ENCODE results near the gene SEMA6D.

SEMA6D gene, protein sequence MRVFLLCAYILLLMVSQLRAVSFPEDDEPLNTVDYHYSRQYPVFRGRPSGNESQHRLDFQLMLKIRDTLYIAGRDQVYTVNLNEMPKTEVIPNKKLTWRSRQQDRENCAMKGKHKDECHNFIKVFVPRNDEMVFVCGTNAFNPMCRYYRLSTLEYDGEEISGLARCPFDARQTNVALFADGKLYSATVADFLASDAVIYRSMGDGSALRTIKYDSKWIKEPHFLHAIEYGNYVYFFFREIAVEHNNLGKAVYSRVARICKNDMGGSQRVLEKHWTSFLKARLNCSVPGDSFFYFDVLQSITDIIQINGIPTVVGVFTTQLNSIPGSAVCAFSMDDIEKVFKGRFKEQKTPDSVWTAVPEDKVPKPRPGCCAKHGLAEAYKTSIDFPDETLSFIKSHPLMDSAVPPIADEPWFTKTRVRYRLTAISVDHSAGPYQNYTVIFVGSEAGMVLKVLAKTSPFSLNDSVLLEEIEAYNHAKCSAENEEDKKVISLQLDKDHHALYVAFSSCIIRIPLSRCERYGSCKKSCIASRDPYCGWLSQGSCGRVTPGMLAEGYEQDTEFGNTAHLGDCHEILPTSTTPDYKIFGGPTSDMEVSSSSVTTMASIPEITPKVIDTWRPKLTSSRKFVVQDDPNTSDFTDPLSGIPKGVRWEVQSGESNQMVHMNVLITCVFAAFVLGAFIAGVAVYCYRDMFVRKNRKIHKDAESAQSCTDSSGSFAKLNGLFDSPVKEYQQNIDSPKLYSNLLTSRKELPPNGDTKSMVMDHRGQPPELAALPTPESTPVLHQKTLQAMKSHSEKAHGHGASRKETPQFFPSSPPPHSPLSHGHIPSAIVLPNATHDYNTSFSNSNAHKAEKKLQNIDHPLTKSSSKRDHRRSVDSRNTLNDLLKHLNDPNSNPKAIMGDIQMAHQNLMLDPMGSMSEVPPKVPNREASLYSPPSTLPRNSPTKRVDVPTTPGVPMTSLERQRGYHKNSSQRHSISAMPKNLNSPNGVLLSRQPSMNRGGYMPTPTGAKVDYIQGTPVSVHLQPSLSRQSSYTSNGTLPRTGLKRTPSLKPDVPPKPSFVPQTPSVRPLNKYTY

GRCh38 chr15:47717036-47717612, at the start of gene SEMA6D:
Gene SEMA6D (plus strand): TSS chr15:47717505. CDS start chr15:47759799, 42,294 bp downstream.
- DNase-seq: peak; percentile 48 to 82

- peak; percentile 45 to 81 for DNase-seq
These were observed 48.1 kb upstream of the SEMA6D start for GRCh38 chr15:47669221-47669620.

GRCh38 chr15:47670365-47670764, 46.9 kb upstream of the SEMA6D start:
- DNase-seq: no peak

GRCh38 chr15:47673232-47673761, 44.0 kb upstream of the SEMA6D start:
- DNase-seq: no peak

DNA sequence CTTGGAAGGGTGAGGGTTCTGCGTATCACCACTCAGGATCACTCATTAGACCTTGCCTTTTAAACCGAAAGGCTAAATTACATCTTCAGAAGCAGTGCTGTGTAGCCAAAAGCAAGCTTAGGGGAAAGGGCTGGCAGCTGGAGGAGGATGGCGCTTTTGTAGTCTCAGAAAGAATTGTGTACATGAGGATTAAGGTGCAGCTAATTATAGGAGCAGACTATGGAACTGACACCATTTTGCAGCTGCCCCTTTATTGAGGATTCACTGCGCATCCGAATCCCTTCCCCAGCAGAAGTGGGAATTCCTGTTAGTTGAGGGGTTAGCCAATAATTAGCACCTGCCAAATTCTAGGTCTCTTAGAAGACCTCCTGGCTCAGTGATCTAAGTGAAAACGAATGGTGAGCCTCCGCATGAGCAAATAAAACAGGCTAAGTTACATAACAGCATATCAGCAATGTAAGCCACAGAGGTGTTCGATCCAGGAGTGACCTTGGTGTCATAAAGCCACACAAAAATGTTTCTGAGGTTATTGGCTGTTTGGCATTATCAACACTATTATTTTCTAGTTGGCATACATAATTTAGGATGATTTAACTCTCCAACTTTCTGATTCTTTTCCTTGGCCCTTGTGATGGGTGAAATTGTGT, 42.6 kb upstream of the SEMA6D start:
- DNase-seq: peak in 1 of 2 experiments; percentile 25

- peak in 1 of 2 experiments; percentile 31 for DNase-seq
These were observed 41.6 kb upstream of the SEMA6D start for GRCh38 chr15:47675735-47676134.

DNA sequence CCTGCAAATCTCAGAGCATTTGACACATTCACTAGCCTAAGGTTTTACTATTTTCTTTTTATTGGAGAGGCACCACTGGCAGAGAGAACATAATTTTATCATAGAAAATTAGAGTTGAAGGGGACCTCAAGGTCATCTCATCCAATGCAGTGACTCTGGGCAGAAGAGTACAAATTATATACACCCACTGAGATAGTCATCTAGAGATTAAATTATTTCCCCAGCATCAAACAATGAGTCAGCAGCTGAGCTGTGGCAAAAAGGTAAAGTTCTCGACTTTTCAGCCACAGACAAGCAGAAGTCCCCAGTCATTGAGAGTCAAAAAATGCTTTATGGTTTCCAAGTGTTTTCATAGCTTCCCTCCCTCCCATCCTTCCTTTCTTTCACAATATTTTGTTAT, 39.3 kb upstream of the SEMA6D start:
- no peak for DNase-seq

GRCh38 chr15:47682661-47683060, 34.6 kb upstream of the SEMA6D start:
- DNase-seq: no peak

- no peak for DNase-seq
These were observed 32.0 kb upstream of the SEMA6D start for GRCh38 chr15:47685141-47685870.

GRCh38 chr15:47688573-47689086, 28.7 kb upstream of the SEMA6D start:
- DNase-seq: no peak

DNA sequence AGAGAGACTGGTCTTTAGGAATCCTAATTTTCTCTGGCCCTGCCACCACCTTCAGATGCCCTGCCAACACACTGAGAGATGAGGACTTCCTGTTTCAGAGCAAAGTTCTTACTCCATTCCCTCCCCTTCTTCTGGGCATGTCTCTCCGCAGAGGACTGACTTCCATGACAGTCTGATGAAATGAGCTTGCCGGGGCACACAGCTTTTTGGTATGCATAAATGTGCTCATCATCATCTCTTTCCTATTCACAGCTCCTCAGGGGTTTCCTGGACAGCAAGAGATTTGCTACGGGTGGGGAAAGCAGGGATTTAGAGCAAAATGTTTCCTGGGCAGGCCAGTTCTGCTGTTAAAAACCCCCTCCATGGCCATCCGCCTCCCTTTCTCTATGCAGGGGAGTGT, 27.6 kb upstream of the SEMA6D start:
- no peak for DNase-seq

DNA sequence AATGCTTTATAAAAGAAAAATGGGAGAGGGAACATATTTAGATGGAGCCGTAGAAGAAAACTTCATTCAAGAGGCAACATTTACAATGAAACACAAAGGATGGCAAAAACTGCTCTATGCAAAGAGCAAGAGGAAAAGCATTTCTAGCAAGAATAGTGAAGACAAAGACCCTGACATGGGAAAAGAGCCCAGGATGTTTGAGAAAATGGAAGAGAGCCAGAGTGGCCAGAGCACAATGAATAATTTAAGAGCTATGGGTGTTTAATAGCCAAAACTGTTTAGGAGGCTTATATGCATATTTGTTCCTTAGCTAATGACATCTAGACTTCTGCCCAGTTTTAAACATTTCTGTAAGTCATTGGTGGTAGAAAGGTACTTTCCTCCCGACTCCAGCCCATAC, 25.4 kb upstream of the SEMA6D start:
- DNase-seq: peak; percentile 18 to 48

DNA sequence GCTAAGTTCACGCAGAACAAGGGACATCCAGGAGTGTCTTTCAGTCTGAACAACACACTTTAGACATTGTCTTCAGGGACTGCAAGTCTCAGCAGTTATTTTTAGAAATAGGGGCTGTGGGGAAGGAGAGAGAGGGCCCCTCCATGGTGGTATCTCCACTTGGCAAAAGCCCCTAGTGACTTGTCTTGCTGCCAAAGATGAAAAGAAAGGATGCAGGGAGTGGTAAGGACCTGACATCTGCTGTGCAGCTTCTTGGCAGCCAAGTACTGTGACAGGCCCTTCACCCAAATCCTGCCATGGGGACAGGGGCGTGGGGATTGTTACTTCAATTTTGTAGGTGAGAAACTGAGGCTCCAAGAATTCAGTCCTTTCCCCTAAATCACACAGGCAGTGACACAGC, 21.0 kb upstream of the SEMA6D start:
- peak; percentile 67 to 83 for DNase-seq

DNA sequence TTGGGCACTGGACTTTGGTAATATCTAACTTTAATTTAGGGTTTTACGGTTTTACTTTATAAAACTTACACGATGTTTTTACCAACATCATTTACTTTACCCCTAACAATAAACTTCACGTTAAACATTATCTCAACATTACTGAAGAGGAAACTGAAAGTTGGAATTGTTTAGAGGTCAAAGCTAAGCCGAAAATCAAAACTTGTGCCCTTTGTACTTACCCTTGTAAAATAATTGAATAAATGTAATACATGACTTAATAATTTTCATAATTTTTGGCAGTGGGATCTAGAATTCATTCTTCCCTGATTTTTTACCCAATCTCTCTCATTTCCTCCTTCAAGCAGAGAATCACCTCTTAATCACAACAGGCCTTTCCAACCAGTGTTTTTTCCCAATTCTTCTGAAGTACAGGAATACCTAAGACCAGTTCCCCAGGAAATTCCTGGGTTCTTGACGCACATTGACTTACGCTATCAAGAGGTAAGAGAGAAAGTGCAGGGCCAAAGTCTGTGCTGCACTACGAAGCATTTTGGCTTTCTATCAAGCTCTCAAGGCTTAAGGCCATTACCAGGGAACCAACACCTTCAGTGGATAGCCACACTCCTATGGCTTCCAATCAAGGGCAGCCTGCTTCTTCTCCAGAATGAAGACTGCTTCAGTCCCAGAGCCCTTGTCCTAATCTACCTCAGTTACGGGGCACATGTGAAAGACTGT, 11.9 kb upstream of the SEMA6D start:
- DNase-seq: no peak

DNA sequence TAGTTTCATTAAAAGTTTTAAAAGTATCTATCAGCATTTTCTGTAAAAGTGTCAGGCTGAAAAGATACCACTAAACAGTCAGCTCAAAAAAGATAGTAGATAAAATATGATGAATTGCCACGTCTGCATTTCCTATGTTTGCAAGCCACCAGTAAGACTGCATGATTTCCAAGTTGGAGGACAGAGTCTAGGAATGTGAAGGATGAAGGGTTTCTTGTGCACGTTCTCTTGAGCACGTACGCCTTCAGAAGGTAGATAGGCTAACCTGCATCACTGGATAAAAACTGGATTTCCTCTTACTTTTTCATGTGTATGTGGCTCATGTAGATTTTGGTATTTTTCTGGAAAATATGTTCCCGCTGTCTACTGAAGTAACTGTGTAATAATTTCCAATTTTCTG, 9.9 kb upstream of the SEMA6D start:
- no peak for DNase-seq

- DNase-seq: no peak
These were observed 8.9 kb upstream of the SEMA6D start for GRCh38 chr15:47708161-47708980.

GRCh38 chr15:47711655-47712054, 5.7 kb upstream of the SEMA6D start:
- peak in 1 of 2 experiments; percentile 20 for DNase-seq

DNA sequence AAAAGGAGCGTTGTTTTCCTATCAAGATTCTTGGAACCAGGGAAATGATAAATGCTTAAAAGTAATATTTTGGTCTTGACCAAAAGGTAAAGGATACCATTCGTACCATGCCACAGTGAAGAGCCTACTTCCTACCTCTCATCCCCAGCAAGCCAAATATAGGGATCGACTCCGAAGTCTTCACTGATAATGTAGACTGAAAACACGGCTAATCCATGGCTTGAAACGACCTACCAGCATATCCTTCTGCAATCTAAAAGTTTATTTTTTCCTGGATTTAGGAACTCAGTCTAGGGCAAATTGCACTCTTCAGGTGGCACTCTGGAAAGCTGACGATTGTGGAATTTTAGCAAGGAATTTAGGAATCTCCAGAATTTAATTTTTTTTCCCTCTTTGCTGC, 1.9 kb upstream of the SEMA6D start:
- DNase-seq: no peak

DNA sequence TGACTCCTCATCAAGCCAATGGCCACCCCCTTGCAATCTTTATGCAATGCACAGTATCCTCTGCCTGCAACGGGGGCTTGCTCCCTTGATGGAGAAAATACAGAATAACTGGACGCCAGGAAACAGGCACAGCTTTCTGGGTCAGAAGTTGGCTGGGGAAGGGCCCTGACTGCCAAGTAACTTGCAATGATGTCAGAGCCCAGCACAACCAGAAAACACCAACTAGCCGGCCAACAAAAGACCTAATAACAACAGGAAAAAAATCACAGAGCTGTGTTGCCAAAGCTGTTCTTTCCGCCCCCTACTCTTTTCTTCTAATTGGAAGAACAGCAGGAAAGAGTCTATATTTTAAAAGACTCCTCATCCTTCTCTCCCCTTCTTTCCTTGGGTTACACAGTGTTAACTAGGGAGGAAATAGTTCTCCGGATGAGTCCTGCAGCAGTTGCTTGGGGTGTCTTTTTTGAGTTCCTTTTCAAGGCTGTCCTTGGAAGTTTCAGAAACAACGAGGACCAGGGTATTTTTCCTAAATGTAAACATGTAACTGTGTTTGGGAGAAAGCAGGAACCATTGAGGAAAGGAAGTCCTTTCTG, 1.4 kb upstream of the SEMA6D start:
- DNase-seq: peak; percentile 26 to 56
